SHP77 (cell line): ENCODE measurements around the gene GRK2.

Source experiments
- DNase-seq, 2 experiments: peaks; one replicate each; lab custom pipeline; 2025; lab: John Stamatoyannopoulos, UW

GRK2 gene

GRCh38 chr11:67271205-67271540 is 4.9 kb downstream of the GRK2 start:
- DNase-seq, result no peak

GRCh38 chr11:67271541-67272284 is 5.4 kb downstream of the GRK2 start:
- no peak for DNase-seq

GRCh38 chr11:67272327-67273259 is 6.3 kb downstream of the GRK2 start:
- no peak for DNase-seq

- DNase-seq, result no peak
Measured at GRCh38 chr11:67273260-67273990, 7.2 kb downstream of the GRK2 start.

- no peak for DNase-seq
Measured at GRCh38 chr11:67274768-67275605, 8.7 kb downstream of the GRK2 start.

GRCh38 chr11:67275606-67276409 is 9.5 kb downstream of the GRK2 start:
- DNase-seq, result no peak

GRCh38 chr11:67276781-67277230 is 10.5 kb downstream of the GRK2 start:
- DNase-seq, result peak; percentile 81 to 94

- DNase-seq, result peak; percentile 90 to 97
Measured at GRCh38 chr11:67277231-67277961, 11.1 kb downstream of the GRK2 start.

GRCh38 chr11:67278135-67278938 is 12.1 kb downstream of the GRK2 start:
- DNase-seq, result no peak

GRCh38 chr11:67278939-67279588 is 12.8 kb downstream of the GRK2 start:
- DNase-seq, result no peak

GRCh38 chr11:67279589-67280340 is 13.5 kb downstream of the GRK2 start:
- no peak for DNase-seq

- no peak for DNase-seq
Measured at GRCh38 chr11:67280341-67280787, 14.1 kb downstream of the GRK2 start.

GRCh38 chr11:67280788-67281551 is 14.7 kb downstream of the GRK2 start:
- no peak for DNase-seq

GRCh38 chr11:67281552-67282150 is 15.4 kb downstream of the GRK2 start:
- DNase-seq, result no peak

- DNase-seq, result no peak
Measured at GRCh38 chr11:67282155-67282875, 16.0 kb downstream of the GRK2 start.

GRCh38 chr11:67282876-67283371 is 16.7 kb downstream of the GRK2 start:
- no peak for DNase-seq
